GM12875 (cell line): ENCODE results near the gene INPP5A.

Source experiments
- H3K4me3 ChIP-seq: one replicate; pipeline ENCODE4 v1.5.1; 2011; ENCODE audit warnings: low read depth, low read length, control low read depth
- TF ChIP-seq, protein P1 (sequence below): IDR thresholded peaks from 2 replicates; pipeline ENCODE4 v1.5.1; 2011; ENCODE audit warnings: low read depth, mild to moderate bottlenecking, control low read depth, inconsistent platforms, low read length, moderate library complexity, borderline replicate concordance; ENCODE audit not compliant: insufficient read depth

Gene INPP5A

DNA sequence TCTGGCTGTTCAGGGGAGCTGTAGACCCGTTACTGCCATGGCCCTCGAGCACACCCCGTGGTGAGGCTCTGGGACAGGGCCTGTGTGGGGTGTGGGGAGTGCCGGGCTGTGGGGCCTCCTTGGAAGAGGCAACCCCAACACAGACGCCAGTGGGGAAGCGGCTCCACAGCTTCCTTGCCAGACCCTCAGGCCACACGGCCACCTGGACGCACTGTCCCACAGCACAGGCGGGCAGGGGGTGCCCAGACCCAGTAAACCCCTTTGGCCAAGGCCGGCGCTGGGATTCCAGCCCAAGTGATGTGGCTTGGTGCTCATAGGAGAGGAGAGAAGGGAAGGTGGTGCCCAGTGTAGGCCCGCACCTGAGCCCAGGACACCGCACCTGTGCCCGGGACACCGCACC, 261.3 kb downstream of the INPP5A start:
- TF ChIP-seq, protein P1, sequence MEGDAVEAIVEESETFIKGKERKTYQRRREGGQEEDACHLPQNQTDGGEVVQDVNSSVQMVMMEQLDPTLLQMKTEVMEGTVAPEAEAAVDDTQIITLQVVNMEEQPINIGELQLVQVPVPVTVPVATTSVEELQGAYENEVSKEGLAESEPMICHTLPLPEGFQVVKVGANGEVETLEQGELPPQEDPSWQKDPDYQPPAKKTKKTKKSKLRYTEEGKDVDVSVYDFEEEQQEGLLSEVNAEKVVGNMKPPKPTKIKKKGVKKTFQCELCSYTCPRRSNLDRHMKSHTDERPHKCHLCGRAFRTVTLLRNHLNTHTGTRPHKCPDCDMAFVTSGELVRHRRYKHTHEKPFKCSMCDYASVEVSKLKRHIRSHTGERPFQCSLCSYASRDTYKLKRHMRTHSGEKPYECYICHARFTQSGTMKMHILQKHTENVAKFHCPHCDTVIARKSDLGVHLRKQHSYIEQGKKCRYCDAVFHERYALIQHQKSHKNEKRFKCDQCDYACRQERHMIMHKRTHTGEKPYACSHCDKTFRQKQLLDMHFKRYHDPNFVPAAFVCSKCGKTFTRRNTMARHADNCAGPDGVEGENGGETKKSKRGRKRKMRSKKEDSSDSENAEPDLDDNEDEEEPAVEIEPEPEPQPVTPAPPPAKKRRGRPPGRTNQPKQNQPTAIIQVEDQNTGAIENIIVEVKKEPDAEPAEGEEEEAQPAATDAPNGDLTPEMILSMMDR = no peak

DNA sequence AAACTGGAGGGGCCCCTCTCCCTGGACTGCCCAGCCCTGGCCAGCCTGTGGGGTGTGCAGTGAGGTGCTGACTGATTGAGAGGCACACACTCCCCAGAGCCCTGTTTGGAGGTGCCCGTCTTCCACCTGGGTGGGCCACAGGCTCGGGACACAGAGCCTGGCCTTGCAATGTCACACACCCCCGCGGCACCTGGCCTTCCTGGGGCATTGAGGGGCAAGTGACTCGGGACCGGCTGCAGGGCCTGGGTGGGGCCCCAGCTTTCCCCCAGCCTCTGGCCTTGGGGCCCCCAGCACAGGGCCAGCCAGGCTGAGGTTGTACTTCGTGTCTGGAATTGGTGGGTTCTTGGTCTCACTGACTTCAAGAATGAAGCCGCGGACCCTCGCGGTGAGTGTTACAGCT, 262.3 kb downstream of the INPP5A start:
- H3K4me3 ChIP-seq = no peak overlapping the region
- TF ChIP-seq, protein P1 = no peak

More for the DNA sequence above, 261.3 kb downstream of the INPP5A start:
- no peak overlapping the region for H3K4me3 ChIP-seq

DNA sequence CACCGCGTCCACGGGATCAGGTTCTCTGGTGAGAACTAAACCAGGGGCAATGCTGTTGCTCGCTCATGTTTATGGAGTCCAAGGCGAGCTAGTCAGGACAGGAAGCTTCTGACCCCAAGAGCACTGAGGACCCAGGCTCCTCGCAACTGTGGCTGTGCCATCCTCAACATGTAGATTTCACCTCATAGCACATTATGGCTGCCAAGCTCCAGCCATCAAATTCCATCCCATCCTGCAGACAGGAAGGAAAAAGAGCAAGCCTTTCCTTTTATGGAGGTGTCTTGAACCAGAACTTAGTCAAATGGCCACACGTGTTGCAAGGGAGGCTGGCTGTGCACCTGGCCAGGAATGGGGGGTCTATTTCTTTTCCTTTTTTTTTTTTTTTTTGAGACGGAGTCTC, 264.5 kb downstream of the INPP5A start:
- TF ChIP-seq, protein P1 = no peak
- H3K4me3 ChIP-seq = no peak overlapping the region

DNA sequence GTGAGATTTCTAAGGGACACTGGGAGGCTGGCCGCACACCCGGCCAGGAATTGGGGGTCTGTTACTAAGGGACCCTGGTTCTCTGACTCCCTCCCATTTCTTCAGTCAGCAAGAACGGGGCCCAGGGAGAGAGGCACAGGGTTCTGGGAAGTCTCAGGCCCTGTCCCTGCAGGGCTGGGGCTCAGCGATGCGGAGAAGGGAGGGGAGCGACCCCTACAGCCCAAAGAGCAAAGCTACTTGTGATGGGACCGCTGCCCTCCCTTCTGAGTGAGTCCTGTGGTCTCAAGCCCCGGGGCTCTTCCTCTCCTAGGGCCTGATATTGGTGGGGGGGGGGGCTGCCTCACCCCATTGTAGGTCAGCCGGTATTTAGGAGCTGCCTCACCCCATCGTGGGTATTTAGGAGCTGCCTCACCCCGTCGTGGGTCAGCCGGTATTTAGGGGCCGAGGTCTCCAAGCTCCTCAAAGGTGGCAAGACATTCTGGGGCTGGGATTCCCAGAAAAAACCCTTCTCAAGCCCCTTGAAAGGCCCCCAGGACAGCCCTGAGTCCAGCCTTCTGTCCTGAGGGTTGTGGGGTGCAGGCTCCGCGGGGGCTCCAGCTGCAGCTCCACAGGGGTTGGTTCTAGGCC, 265.2 kb downstream of the INPP5A start:
- H3K4me3 ChIP-seq = no peak overlapping the region
- TF ChIP-seq, protein P1 = no peak

DNA sequence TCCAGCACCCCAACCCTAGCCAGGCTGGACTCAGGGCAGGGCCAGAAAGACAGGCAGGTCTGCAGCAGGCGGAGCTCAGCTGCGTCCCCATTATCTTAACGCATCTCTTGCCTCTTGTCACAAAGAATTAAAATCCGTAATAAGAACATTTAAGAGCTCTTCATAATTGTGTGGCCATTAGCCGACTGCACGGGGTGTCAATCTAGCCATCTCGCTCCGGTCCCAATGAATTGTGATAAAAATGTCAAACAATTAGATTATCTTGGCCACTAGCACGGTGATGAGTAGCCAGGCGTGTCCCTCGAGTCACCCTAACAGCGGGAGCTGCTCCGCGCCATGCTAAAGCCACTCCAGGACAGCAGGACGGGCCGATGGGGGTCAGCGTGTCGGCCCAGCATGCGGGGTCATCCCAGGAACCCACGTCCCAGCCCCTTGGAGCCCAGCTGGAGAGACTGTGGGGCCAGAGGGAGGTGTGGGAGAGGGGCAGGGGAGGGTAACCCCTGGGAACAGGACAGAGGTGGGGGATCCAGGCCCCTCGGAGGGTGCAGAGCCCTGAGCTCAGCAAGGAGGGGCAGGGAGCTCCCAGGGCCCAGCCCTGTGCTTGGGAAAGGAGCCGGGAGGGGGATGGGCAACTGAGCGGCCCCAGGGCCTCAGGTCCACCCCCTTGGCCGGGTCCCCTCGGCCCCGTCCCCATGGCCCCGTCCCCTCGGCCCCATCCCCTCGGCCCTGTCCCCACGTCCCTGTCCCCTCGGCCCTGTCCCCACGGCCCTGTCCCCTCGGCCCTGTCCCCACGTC, 266.0 kb downstream of the INPP5A start:
- TF ChIP-seq, protein P1 = no peak
- no peak overlapping the region for H3K4me3 ChIP-seq

DNA sequence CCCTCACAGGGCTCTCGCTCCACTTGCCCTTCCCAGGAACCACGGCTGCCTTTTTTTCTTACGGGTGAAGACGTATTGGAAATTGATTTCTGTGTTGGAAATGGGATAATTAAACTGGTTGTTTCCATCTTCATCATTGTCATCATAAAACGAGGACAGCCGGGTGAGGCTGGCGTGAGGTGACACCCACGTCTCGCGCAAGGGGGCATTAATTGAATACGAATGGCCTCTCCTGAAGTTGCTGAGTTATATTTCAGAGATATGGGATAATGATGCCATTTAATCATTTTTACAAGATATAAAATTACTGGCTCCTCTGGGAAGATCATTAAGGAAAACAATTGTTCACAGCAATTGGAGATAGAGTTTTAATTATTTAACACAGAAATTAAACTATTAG, 266.7 kb downstream of the INPP5A start:
- H3K4me3 ChIP-seq = no peak overlapping the region
- TF ChIP-seq, protein P1 = no peak
